ENCODE measurements around the gene RASL11A.
"Not testable (repeated sequence)": the region's sequence is repeated elsewhere in the genome, so short reads cannot be mapped to it uniquely, and the experiment has no call there.

Gene RASL11A

DNA sequence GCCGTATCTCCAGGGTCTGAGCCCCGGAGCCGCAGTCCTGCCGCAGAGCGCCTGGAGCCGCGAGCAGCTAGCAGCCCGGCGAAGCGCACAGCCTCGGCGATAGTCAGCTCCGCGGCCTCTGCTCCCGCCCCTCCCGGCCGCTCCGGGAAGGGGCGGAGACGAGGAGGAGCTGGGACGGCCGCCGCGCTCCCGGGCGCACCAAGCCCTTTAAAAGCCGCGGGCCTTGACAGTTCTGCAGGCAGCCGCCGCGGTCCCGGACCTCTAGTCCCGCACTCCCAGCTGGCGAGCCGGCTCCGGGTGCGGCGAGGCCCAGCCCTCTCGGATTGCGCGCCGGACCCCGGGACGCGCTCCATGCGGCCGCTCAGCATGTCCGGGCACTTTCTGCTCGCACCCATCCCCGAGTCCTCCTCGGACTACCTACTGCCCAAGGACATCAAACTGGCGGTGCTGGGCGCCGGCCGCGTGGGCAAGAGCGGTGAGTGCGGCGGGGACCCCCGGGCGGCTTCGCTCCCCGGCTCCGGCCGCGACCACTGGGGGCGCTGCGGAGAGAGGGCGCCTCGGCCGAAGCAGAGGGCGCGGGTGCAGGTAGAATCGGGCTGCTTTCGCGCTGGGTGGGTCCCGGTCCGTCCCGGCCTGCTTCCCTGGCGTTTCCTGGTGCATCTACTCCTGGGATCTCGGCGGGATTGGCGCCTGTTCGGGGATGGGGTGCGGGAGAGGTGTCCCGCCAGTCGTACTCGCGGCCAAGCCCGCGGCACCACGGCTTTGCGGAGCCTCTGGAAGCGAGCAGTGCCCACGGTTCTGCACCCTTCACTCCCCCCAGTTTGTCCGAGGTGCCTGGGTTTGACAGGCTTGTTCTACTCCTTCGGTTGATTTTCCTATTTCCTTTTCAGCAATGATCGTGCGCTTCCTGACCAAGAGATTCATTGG, at the start of gene RASL11A:
RASL11A (plus strand) TSS at position 237 of the 927 bp plus-strand sequence; CDS start at position 352, 115 bp downstream.
- DNase-seq: peak; percentile 14 to 55

DNA sequence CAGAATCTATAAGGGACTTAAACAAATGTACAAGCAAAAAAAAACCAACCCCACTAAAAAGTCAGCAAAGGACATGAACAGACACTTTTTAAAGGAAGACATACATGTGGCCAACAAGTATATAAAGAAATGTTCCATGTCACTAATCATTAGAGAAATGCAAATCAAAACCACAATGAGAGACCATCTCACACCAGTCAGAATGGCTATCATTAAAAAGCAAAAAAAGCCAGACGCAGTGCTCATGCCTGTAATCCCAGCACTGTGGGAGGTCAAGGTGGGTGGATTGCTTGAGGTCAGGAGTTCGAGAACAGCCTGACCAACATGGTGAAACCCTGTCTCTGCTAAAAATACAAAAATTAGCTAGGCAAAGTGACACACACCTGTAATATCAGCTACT, 48.5 kb upstream of the RASL11A start:
- DNase-seq: not testable (repeated sequence)

GRCh38 chr13:27226991-27227390, 43.6 kb upstream of the RASL11A start:
- DNase-seq: no peak

- no peak for DNase-seq
Observed at GRCh38 chr13:27228131-27228530, 42.5 kb upstream of the RASL11A start.

DNA sequence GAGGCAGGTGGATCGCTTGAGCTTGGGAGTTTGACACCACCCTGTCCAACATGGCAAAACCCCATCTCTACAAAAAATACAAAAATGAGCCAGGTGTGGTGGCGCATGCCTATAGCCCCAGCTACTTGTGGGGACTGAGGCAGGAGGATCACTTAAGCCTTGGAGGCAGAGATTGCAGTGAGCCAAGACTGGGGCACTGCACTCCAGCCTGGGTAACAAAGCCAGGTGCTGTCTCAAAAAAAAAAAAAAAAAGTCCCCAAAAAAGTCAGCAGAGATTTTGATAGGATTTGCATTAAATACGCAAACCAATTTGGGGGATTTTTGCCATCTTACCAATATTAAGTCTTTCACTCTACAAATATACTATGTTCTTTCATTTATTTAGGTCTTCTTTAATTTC, 41.0 kb upstream of the RASL11A start:
- no peak for DNase-seq

DNA sequence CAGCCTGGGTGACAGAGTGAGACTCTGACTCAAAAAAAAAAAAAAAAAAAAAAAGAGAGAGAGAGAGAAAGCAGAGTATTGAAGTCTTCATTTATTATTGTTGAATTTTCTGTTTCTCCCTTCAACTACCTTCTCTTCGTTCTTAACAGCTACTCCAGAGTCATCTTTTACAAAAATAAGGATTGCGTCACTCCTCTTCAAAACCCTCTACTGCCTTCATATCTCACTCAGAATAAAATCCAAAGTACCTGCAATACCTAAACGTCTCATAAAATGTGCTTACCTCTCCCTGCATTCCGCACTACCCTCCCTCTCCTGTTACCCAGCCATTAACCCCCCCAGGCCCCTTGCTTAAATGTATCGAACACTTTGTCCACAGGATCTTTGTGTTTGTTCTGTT, 36.7 kb upstream of the RASL11A start:
- no peak for DNase-seq

DNA sequence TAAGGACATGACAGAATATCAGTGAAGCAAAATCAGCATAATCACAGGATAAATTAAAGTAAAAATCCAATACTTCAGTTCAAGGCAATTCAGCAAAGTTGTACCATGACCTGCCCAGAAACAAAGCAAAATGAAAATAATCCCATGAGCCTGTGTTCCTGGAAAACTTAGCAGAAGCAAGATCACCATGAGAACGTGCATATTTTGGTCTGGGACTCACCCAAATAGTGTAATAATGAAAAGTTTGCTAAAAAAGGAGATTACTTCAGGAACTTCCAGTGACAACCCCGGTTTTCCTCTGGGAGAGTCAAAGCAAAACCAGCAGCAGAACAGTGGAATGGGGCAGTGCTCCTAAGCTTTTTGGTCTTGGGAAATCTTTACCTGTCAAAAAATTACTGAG, 34.2 kb upstream of the RASL11A start:
- no peak for DNase-seq

- no peak for DNase-seq
Observed at GRCh38 chr13:27242702-27243101, 27.9 kb upstream of the RASL11A start.

DNA sequence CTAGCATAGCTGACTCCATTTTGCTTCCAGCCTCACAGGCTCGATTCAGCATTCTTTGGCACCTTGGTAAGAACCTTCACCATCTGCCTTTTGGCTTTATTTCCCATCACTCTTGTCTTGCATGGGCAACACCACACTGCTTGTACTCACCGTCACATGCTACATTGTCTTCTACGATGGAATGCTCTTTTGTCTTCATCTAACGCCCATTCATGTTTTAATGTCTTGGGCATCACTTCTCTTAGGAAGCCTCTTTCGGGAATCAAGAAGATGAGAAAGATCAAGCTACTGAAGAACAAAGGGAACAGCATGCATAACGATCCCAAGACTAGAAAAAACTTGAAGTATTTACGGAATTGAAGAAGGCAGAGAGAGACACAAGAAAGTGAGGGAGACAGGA, 25.0 kb upstream of the RASL11A start:
- DNase-seq: no peak

DNA sequence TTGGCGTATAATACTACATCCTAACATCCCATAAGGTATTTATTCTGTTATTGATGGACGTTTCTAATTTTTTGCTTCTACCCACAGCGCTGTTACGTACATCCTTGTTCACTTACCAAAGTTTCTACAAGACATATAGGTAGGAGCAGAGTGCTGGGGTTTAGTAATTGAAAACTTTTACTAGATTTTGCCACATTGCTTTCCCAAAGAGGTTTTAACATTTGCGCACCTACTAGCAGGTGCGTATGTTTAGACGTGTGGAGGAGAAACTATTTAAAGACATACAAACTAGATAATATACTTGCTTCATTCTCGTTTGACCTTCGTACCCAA, 19.8 kb upstream of the RASL11A start:
- DNase-seq: no peak

- DNase-seq: peak; percentile 86
Observed at GRCh38 chr13:27251166-27252091, 19.2 kb upstream of the RASL11A start, which contains the start of gene RPL21. RPL21 (plus strand) TSS chr13:27251558; CDS start chr13:27253777, 2,219 bp downstream.

GRCh38 chr13:27252467-27252866, 18.2 kb upstream of the RASL11A start:
- DNase-seq: no peak

DNA sequence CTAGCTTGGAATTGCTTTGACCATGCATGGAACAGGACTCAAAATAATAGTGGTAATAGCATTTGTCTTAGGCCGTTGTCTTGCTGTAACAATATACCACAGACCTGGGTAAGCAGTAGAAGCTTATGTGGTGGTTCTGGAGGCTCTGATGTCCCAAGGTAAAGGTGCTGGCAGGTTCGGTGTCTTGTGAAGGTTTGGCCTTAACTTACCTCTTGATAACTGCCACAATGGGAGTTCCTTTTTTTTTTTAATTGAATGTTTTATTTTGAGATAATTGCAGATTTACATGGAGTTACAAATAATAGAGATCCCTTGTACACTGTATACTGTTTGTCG, 13.4 kb upstream of the RASL11A start:
- no peak for DNase-seq

GRCh38 chr13:27257648-27258253, 12.9 kb upstream of the RASL11A start:
- no peak for DNase-seq

- no peak for DNase-seq
Observed at GRCh38 chr13:27258637-27259386, 11.8 kb upstream of the RASL11A start.

GRCh38 chr13:27259831-27260230, 10.8 kb upstream of the RASL11A start:
- no peak for DNase-seq

- peak in 1 of 2 experiments; percentile 16 for DNase-seq
Observed at GRCh38 chr13:27261396-27261795, 9.2 kb upstream of the RASL11A start.

- DNase-seq: no peak
Observed at GRCh38 chr13:27263438-27263837, 7.2 kb upstream of the RASL11A start.

DNA sequence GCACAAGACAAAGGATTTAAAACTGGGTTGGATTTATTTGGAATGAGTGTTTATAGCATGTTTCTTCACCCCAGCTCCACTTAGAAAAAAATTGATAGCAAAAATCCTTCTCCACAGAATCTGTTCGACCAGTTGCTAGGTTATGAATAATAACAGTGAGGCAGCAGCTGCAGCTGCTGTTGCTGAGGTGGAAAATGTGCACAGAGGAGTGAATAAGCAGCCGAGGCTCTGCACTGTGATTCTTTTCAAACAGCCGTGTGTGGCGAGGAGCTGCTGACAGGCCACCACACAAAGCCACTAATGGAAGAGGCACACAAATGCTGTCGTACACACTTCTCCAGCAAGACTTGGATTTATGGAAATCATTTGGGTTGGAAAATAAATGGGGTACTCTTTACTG, 6.4 kb upstream of the RASL11A start:
- DNase-seq: no peak

DNA sequence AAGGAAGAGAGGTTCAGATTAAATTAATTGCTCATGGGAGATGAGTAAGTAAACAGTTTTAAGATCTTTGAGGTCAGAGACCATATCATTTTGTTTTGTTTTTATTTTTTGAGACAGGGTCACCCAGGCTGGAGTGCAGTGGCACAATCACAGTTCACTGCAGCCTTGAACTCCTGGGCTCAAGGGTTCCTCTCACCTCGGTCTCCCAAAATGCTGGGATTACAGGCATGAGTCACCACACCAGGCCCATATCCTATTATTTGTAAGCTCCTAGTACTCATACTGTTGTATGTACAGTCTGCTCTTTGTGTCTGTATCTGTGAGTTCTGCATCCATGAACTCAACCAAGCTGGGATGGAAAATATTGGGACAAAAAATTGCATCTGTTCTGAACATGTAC, 6.0 kb upstream of the RASL11A start:
- no peak for DNase-seq

DNA sequence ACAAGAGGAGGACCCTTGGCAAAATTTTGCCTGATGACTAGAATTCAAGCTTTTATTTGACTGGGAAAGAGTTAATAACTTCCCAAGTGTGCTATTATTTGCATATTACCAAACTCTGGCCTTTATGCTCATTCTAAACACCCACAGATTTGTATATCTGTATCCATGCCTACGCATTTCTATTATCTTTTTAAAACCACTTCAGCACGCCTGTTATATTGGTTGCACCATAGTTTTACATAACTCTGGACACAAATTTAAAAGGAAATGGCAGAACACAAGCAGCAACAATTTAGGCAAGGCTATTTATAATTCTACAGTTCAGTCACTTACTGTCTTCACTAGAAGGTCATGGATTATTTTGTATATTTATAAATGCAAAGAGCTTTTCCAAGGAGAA, 3.7 kb upstream of the RASL11A start:
- no peak for DNase-seq

DNA sequence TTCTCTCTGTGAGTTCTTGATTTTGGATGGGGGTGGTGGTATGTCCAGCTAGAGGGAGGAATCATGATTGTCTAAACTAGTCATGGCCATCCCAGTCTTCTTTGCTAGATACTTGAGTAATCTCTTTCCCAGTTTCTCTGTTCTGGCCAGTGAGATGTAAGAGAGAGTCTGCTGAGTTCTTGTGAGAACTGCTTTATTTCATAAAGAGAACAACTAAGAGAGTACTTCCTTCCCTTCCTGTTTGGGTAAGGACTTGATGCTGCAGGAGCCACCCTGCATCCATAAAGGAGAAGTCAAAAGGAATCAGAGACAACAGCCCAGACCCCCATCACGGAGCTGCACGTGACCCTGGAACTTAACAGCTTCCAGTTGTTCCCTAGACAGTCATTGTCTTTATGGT, 3.0 kb upstream of the RASL11A start:
- DNase-seq: no peak
